SK-N-SH treated with all-trans-retinoic acid at 6 μM for 48 hours (cell line): ENCODE results near the gene ACTN4.

Experiments used
- ATAC-seq: fragments of 200-7000 bp; cut with Tn5 transposase; 3 replicates; pipeline ENCODE4 v1.9.1; 2020; ENCODE audit warnings: mild to moderate bottlenecking, moderate library complexity
- ARNTL ChIP-seq: fragments of 450-650 bp; formaldehyde crosslinking; IDR thresholded peaks from 2 replicates; pipeline ENCODE4 v1.5.0; 2020; ENCODE audit warnings: low read depth, mild to moderate bottlenecking, moderate library complexity, borderline replicate concordance
- BACH2 ChIP-seq: fragments of 250-450 bp; sonication (Bioruptor Pico); IDR thresholded peaks from 2 replicates; pipeline ENCODE4 v1.9.0; 2021; ENCODE audit warnings: mild to moderate bottlenecking, borderline replicate concordance
- CSDC2 ChIP-seq: fragments of 250-450 bp; sonication (Bioruptor Pico); IDR thresholded peaks from 2 replicates; pipeline ENCODE4 v1.5.0; 2020; ENCODE audit warnings: mild to moderate bottlenecking, moderate library complexity
- ESRRG ChIP-seq: fragments of 250-450 bp; sonication (Bioruptor Pico); IDR thresholded peaks from 2 replicates; pipeline ENCODE4 v1.6.1; 2021; ENCODE audit warnings: mild to moderate bottlenecking
- GLIS3 ChIP-seq: fragments of 250-450 bp; sonication (Bioruptor Pico); IDR thresholded peaks from 2 replicates; pipeline ENCODE4 v1.5.0; 2020; ENCODE audit warnings: mild to moderate bottlenecking, moderate library complexity
- ISL1 ChIP-seq: fragments of 250-450 bp; sonication (Bioruptor Pico); IDR thresholded peaks from 2 replicates; pipeline ENCODE4 v2.1.2; 2022; ENCODE audit warnings: mild to moderate bottlenecking, moderate library complexity
- OSR1 ChIP-seq: fragments of 250-450 bp; sonication (Bioruptor Pico); IDR thresholded peaks from 2 replicates; pipeline ENCODE4 v1.8.0; 2022; ENCODE audit warnings: moderate library complexity, mild to moderate bottlenecking, inconsistent platforms
- PATZ1 ChIP-seq: fragments of 250-450 bp; sonication (Bioruptor Pico); IDR thresholded peaks from 2 replicates; pipeline ENCODE4 v1.8.0; 2020; ENCODE audit warnings: mild to moderate bottlenecking, moderate library complexity, borderline replicate concordance
- RARB ChIP-seq: fragments of 250-450 bp; sonication (Bioruptor Pico); IDR thresholded peaks from 2 replicates; pipeline ENCODE4 v1.8.0; 2021; ENCODE audit warnings: mild to moderate bottlenecking, moderate library complexity
- SNAI2 ChIP-seq: fragments of 250-450 bp; sonication (Bioruptor Pico); IDR thresholded peaks from 2 replicates; pipeline ENCODE4 v1.5.0; 2020; ENCODE audit warnings: mild to moderate bottlenecking, moderate library complexity
- TCF4 ChIP-seq: fragments of 250-450 bp; sonication (Bioruptor Pico); IDR thresholded peaks from 2 replicates; pipeline ENCODE4 v1.8.0; 2021; ENCODE audit warnings: mild to moderate bottlenecking, moderate library complexity, borderline replicate concordance
- TOX ChIP-seq: fragments of 250-450 bp; sonication (Bioruptor Pico); IDR thresholded peaks from 2 replicates; pipeline ENCODE4 v1.8.0; 2021; ENCODE audit warnings: mild to moderate bottlenecking, moderate library complexity, borderline replicate concordance
- TSHZ2 ChIP-seq: fragments of 250-450 bp; sonication (Bioruptor Pico); IDR thresholded peaks from 2 replicates; pipeline ENCODE4 v1.5.0; 2020; ENCODE audit warnings: mild to moderate bottlenecking, moderate library complexity
- ZC3H10 ChIP-seq: fragments of 250-450 bp; sonication (Bioruptor Pico); IDR thresholded peaks from 2 replicates; pipeline ENCODE4 v1.5.1; 2021; ENCODE audit warnings: mild to moderate bottlenecking, moderate library complexity
- ZFP3 ChIP-seq: fragments of 250-450 bp; sonication (Bioruptor Pico); IDR thresholded peaks from 2 replicates; pipeline ENCODE4 v1.5.0; 2020; ENCODE audit warnings: mild to moderate bottlenecking, moderate library complexity
- ZFP30 ChIP-seq: fragments of 450-650 bp; formaldehyde crosslinking; IDR thresholded peaks from 2 replicates; pipeline ENCODE4 v1.5.0; 2022; ENCODE audit warnings: mild to moderate bottlenecking, moderate library complexity
- ZNF565 ChIP-seq: fragments of 450-650 bp; formaldehyde crosslinking; conservative IDR thresholded peaks from 2 replicates; pipeline ENCODE4 v1.5.0; 2020; ENCODE audit warnings: low read depth, mild to moderate bottlenecking, moderate library complexity
- ZNF70 ChIP-seq: fragments of 450-650 bp; formaldehyde crosslinking; IDR thresholded peaks from 2 replicates; pipeline ENCODE4 v1.5.0; 2020; ENCODE audit warnings: mild to moderate bottlenecking, moderate library complexity
- ZNF8 ChIP-seq: fragments of 450-650 bp; formaldehyde crosslinking; IDR thresholded peaks from 2 replicates; pipeline ENCODE4 v1.5.0; 2020; ENCODE audit warnings: mild to moderate bottlenecking, moderate library complexity
- TF ChIP-seq, protein P1 (sequence below): fragments of 250-450 bp; sonication (Bioruptor Pico); IDR thresholded peaks from 2 replicates; pipeline ENCODE4 v1.8.0; 2021; ENCODE audit warnings: low read depth, mild to moderate bottlenecking, moderate library complexity, borderline replicate concordance
- TF ChIP-seq, protein P2 (sequence below): fragments of 250-450 bp; sonication (Bioruptor Pico); IDR thresholded peaks from 2 replicates; pipeline ENCODE4 v1.5.1; 2021; ENCODE audit warnings: mild to moderate bottlenecking, moderate library complexity

The ACTN4 gene

DNA sequence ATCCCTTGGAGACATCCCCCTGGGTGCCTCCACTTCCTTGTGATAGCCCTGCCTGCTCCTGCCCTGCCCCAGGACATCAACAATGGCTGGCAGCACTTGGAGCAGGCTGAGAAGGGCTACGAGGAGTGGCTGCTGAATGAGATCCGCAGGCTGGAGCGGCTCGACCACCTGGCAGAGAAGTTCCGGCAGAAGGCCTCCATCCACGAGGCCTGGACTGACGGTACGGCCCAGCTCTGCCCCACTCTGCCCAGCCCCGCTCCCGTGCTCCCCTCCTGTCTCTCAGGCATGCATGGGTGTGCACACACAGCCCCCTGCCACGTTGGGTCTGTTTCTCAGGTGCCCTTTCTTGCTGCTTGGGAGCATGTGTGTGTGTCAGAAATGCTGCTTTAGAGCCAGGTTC is 70.4 kb downstream of the ACTN4 start:
- no peak for ATAC-seq
- TF ChIP-seq ZNF8 (CRISPR knock-in tag) = no peak
- TF ChIP-seq, all 23 proteins: peak for 0

DNA sequence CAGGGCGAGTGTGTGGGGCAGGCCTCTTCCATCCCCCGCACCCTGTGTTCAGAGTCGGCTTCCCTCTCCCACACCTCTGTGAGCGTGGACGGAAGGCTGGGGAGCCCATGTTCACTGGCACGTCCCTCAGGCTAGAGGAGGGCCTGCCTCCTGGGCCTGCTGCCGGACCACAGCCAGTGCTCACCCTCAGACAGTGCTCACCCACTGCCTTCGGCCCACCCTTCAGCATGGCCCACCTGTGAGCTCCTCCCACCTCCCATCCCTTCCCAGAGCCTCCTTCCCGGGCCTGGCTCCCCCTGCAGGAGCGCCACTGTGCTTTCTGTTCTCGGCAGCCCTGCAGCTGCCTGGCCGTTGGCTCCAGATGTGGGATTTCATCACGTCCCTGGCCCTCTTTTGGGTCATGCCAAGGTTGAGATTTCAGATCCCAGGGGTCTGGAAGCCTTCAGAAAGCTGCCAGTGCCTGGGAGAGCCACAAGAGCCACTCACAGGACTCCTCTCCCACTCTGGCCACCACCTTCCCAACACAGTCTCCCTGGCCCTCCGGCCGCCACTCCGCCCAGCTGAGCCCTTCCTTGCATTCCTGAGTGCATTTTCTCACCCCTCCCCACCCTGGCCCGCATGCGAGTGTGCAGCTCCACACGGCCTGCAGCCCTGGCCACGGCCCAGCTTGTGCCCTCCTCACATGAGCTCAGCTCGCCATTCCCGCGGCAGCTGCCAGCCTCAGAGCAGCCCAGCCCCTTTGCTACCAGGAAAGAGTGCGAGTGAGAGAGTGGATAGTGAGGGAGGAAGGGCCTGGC is 71.5 kb downstream of the ACTN4 start:
- no peak for TF ChIP-seq ZNF70 (CRISPR knock-in tag)
- TF ChIP-seq ZFP3 (CRISPR knock-in tag) = no peak
- TF ChIP-seq, protein P1, sequence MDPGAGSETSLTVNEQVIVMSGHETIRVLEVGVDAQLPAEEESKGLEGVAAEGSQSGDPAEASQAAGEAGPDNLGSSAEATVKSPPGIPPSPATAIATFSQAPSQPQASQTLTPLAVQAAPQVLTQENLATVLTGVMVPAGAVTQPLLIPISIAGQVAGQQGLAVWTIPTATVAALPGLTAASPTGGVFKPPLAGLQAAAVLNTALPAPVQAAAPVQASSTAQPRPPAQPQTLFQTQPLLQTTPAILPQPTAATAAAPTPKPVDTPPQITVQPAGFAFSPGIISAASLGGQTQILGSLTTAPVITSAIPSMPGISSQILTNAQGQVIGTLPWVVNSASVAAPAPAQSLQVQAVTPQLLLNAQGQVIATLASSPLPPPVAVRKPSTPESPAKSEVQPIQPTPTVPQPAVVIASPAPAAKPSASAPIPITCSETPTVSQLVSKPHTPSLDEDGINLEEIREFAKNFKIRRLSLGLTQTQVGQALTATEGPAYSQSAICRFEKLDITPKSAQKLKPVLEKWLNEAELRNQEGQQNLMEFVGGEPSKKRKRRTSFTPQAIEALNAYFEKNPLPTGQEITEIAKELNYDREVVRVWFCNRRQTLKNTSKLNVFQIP = no peak
- no peak for TF ChIP-seq ESRRG (CRISPR knock-in tag)
- TF ChIP-seq OSR1 = no peak
- no peak for TF ChIP-seq TSHZ2
- no peak for TF ChIP-seq CSDC2 (CRISPR knock-in tag)
- TF ChIP-seq ZNF565 = no peak
- no peak for TF ChIP-seq TCF4 (CRISPR knock-in tag)
- TF ChIP-seq PATZ1 (CRISPR knock-in tag) = no peak
- TF ChIP-seq TOX (CRISPR knock-in tag) = no peak
- no peak for TF ChIP-seq ARNTL (CRISPR knock-in tag)
- no peak for TF ChIP-seq SNAI2 (CRISPR knock-in tag)
- no peak for TF ChIP-seq ZFP30 (CRISPR knock-in tag)
- TF ChIP-seq BACH2 (CRISPR knock-in tag) = no peak
- peak; percentile 45 for ATAC-seq

GRCh38 chr19:38719761-38720558 is 72.5 kb downstream of the ACTN4 start:
- TF ChIP-seq ZFP3 (CRISPR knock-in tag) (no peak), ZNF8 (CRISPR knock-in tag) (no peak)
- no peak for ATAC-seq

- ATAC-seq = no peak
- TF ChIP-seq ARNTL (CRISPR knock-in tag) (no peak), ISL1 (no peak), GLIS3 (no peak), BACH2 (CRISPR knock-in tag) (no peak), ZC3H10 (CRISPR knock-in tag) (no peak), CSDC2 (CRISPR knock-in tag) (no peak), TSHZ2 (no peak), RARB (no peak), ZNF70 (CRISPR knock-in tag) (no peak), TCF4 (CRISPR knock-in tag) (no peak), ZNF565 (no peak), PATZ1 (CRISPR knock-in tag) (no peak)
- TF ChIP-seq, protein P2, sequence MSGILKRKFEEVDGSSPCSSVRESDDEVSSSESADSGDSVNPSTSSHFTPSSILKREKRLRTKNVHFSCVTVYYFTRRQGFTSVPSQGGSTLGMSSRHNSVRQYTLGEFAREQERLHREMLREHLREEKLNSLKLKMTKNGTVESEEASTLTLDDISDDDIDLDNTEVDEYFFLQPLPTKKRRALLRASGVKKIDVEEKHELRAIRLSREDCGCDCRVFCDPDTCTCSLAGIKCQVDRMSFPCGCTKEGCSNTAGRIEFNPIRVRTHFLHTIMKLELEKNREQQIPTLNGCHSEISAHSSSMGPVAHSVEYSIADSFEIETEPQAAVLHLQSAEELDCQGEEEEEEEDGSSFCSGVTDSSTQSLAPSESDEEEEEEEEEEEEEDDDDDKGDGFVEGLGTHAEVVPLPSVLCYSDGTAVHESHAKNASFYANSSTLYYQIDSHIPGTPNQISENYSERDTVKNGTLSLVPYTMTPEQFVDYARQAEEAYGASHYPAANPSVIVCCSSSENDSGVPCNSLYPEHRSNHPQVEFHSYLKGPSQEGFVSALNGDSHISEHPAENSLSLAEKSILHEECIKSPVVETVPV (CRISPR knock-in tag) = no peak
Observed at GRCh38 chr19:38720559-38721236, 73.2 kb downstream of the ACTN4 start.
